Femur (tissue), 1 donor: ENCODE data around the gene SPAG16.
"Not testable (repeated sequence)": the region's sequence is repeated elsewhere in the genome, so short reads cannot be mapped to it uniquely, and the experiment has no call there.

Experiments
- DNase-seq: peaks from one replicate; pipeline ENCODE4 v3.0.0-alpha.2; 2017

SPAG16 gene

DNA sequence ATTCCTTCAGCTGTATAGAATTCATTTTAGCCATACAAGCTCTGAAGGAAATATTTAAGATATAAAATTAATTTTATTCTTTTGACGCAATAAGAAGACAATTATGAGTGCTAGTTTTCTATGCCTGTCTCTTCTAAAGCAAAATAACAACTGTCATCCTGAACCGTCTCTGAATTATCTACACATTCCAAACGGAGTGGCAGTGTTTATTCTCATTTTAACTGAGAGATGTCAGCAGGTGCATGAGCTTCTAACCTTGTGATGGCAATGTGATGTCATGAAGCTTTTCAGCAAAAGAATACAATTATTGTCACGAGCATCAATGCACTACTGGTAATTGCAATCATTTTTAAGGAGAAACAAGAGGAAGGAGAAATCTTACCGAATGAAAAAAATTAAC, 274.8 kb downstream of the SPAG16 start:
- no peak for DNase-seq

DNA sequence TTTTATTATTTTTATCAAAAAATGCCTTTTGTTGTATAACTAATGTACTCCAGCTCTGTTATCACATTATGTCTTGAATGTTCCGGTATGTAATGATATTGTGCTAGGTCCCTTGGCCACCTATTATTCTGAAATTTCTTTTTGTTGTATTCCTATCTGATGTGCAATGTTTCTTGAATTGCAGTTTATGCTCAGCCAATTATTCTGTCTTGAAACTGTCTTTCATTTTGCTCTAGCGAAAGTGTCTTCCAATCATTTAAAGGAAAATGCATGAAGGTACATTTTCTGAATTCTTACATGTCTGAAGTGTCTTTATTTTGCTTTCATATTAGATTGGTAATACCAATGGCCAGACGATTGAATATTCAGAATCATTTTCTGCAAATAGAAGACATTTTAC, 277.5 kb downstream of the SPAG16 start:
- DNase-seq = no peak

DNA sequence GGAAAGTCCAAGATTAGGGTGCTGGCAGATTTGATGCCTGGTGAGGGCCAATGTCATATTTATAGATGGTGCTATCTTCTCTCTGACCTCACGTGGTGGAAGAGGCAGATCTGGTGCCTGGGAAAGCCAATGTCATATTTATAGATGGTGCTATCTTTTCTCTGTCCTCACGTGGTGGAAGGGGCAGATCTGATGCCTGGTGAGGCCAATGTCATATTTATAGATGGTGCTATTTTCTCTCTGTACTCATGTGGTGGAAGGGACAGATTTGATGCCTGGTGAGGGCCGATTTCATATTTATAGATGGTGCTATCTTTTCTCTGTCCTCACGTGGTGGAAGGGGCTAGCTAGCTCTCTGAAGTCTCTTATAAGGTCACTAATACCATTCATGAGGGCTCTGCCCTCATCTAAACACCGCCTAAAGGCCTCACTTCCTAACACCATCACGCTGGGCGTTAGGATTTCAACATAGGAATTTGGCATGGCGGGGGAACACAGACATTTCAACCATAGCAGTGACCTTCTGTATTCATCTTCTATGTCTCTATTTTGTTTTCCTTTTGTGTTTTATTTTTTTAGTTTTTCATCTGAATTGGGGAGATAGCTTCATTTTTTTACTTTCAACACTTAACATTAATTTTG, 278.4 kb downstream of the SPAG16 start:
- no peak for DNase-seq

DNA sequence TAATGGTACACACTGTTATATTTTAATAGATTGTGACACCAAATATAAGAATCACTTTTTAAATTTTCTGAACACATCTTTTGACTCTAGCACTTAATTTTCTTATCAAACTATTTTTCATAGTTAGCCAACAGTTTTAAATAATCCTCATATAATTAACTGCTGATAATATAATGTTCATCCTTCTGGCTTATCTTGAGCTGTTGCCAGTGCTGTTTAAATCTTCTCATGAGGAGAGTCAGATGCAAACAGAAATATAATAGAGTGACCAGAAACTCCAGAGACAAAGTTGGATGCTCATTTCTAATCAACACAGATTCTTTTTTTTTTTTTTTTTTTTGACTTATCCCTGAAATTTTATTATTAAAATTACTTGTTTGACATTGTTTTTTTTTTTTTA, 282.6 kb downstream of the SPAG16 start:
- DNase-seq = no peak

DNA sequence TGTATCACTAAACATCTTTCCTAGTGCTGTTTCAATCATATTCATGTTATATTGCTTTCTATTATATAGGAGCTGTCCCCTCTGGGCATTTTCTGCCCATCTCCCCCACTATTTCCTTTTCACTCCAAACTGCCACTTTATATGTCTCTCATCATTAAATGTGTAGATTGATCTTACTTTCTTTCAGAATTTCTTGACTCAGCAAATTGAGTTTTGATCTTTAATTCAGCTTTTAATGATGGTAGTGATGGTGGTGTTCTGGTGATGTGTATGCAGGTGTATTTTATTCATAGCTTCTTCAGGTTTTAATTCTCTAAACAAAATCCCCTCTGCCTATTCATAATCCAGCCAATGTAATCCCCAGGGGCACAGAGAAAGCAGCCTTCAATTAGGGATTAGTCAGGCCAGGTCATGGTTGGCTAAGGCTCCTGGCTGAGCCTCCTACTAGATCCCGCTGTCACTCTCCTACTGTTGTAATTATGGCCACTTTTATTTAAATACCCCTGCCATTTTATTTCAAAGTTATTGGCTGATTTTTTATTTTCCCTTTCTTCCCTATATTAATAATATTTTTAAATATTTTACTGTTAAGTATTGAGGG, 325.4 kb downstream of the SPAG16 start:
- DNase-seq = no peak

DNA sequence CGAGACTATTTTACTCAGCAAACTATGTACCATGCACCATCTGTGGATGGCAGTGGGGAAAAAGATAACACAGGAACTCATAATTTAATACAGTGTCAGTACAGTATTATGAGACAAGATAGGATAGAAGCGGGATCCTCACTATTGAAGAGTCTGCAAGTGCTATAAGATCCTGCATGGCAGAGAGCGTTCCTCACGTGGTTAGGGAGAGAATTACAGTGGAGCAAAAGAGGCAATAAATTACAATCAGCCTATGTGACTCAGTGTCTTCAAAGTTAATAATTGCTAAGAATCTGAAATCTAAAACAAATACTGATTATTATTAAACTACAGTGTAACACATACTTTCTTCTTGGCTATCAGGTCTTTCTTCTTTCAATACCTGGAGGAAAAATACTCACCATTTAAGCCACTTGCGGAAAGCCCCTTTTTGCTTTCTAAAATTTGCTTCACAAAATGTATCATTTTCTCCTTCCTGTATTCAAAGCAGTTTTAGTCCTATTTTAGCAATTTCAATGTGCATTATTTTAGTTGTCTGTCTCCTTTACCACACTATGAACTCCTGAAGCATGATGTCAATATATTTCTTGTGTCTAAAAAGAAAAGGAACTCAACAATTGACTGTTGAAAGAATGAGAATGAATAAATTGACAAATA, 342.9 kb downstream of the SPAG16 start:
- no peak for DNase-seq

DNA sequence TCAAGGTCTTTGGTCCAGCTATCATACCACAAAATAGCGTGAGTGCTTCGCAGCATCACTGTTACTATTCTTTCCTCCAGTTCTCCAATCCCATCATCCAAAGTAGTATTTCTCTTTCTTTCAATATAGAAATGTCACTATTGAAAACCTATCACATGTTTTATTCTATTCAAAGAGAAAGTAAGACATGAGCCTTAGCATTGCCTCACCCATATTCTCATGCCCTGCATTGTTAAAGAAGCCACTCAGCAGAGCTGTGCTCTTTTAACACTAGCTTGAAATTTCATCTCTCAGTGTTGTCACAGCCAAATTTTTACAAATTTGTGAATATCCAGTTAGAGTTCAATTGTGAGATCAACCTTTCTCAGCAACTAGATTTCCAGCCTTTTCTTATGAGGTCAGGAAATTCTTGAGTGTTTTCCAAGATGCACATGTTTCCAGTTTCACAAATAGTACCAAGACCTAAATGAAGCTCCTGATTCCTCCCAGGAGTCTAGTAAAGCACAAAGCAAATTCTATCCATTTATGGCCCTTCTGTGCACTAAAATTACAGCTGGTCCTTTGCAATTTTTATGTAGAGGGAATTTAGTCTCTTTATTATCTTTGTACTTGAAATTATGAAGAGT, 343.7 kb downstream of the SPAG16 start:
- DNase-seq = no peak

DNA sequence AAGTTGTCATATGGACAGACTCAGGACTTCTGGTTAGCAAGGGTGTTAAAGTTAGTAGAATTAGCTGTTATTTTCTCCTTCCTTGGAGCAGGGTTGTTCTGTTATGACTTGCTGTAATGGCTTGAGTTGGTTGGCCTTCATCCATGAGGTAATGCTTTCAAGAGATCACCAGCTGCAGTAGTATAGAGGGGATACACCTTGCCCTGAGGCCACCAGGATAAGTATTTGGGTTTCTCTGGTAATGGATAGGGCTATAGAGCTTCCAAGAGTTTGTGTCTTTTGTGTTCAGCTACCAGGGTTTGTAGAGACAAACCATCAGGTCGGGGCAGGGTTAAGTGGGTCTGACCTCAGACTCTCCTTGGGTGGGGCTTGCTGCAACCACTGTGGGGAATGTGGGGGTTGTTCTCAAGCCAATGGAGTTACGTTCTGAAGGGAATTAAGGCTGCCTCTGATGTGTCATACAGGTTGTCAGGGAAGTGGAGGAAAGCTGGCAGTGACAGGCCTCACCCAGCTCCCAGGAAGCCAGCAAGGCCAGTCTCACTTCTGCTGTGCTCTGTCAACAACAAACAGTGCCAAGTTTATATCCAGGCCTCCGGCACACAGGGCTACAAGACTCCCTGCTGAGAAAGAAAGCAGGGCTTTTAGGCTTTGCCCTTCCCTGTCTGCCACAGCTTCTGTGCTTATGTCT, 356.6 kb downstream of the SPAG16 start:
- DNase-seq = no peak

DNA sequence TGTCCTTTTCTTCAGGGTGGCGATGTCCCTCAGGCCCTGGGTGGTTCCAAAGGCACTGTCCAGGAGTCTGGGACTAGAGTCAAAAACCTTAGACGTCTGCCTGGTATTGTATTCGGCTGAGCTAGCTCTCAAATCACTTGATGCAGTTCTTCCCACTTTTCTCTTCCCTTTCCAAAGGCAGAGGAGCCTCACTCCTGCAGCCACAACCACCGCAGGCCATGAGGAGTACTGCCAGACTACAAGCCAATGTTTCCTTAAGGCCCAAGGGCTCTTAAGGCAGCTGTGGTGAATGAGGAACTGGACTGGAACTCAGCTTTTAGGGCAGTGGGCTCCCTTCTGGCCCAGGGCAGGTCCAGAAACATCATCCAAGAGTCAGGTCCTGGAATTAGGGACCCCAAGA, 360.7 kb downstream of the SPAG16 start:
- DNase-seq = no peak

DNA sequence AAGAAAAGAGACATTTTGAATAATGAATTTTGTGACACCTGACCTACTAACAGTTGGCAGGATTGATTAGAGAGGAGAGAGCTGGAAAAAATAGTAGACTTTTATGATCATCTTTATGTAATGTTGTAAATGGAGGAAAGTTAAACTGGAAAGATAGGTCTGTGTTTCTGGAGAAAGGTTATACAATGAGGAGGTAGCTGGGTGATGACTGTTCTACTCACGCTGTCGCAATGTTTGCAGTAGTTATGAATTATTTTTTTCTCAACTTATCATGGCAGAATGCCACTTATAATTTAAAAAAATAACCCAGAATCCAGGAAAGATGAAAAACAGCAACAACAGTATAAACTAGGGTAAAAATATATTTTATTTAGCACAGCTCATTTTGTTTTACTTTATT, 364.9 kb downstream of the SPAG16 start:
- no peak for DNase-seq

DNA sequence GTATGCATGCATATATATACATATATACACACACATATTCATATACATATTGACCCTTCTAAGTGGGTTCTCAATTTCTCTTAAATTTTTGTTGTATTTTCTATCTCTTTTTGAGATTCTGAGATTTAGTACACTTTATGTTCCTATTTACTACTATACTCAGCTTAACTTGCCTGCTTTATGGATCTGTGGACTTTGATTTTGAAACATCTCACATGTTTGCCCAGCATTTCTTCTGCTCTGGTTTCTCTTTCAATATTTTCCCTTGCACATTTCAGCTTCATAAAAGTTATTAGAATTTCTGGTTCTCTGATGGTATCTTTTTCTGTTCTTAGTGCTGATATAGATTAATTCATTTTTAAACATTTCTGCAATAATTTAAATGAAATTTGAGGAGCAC, 380.6 kb downstream of the SPAG16 start:
- no peak for DNase-seq

DNA sequence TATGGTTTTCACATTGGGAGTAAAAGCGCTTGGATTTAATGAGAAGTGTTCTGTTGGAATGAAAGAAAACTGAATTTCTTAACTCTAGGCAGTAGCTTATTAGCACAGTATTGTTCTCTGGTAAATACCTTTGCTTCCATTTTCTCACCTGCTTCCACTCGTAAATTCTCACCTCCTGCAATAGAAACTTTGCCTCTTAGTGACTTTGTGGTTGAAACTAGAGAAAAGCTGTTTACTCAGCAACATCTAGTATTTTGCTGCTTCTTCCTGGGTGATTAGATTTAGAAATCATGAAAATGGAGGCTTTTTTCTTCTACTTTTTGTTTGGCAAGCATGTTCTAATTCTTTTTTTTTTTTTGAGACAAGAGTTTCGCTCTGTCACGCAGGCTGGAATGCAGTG, 385.4 kb downstream of the SPAG16 start:
- no peak for DNase-seq

DNA sequence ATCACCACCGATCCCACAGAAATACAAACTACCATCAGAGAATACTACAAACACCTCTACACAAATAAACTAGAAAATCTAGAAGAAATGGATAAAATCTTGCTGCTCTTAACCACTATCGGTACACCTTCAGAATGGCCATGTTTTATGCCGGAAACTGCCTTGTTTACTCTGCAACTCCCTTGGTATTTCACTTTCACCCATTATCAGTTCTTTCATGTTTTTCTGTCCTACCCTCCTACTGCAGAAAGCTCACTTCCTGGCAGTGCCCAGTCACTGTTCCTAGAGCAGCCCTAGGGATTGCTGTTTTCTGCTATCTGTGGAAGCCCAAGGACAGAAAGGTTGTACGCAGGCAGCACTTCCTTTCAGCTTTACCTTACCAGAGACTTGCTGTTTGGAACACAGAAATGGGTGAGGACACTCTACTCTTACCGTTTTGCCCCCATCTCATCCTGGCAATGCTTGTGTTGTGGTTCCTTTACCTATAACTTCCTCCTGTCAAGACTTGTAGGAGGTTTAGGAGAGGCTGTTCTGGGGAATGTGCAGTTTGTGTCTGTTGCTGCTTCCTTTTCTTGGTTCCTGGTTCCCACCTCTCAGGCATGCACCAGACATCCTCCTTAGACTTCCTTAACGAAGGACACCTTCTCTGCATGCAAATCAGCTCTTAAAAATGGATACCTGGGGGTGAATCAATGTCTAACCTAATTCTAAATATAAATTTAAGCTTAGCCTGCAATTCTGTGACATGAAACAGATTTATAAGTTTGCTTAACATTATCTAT, 394.4 kb downstream of the SPAG16 start:
- no peak for DNase-seq

DNA sequence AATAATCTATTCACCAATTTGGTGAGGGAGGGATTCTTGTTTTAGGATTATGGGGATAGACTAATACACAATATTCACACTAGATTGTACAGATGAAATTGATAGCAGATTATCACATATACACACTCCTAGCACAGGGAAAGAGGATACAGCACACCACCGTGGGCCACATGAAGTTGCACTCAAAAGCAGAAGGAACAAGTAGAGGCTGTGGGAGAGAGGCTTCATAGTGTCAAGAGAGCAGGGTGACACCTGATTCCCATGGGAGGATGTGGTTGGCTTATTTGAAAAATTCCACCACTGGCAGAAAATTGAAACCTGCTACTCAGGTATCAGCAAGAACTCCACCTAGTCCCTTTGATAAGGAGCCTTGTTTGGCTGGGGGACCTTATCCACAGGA, 395.6 kb downstream of the SPAG16 start:
- no peak for DNase-seq

DNA sequence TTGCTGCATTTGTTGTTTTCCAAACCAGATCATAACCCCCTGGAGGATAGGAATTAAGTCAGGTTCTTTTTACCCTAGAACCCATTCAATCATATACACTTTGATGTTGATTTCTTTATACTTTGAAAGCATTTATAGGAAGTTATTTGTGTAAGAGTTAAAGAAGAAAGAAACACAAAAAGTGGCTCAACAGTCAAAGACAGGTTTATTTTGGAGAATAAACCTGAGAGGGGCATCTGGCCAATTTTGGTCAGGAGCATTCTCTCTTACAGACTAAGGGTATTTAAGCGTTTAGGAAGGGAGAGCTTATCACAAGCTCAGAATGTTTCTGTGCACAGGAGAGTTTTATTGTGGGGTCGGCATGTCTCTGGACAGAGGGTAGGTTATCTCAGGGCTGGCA, 398.0 kb downstream of the SPAG16 start:
- DNase-seq = no peak

DNA sequence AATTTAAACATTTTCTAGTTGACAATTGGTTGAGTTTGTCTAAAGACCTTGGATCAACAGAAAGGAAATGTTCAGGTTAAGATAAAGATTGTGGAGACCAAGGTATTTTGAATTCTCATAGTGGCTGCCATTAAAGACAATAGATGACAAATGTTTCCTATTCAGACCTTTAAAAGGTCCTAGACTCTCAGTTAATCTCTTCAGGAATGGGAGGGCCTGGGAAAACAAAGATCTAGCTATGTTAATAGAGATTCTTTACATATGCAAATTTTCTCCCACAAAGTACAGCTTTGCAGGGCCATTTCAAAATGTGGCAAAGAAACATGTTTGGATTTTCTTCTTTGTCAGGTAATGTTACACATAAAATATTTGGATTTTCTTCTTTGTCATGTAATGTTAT, 403.9 kb downstream of the SPAG16 start:
- no peak for DNase-seq

DNA sequence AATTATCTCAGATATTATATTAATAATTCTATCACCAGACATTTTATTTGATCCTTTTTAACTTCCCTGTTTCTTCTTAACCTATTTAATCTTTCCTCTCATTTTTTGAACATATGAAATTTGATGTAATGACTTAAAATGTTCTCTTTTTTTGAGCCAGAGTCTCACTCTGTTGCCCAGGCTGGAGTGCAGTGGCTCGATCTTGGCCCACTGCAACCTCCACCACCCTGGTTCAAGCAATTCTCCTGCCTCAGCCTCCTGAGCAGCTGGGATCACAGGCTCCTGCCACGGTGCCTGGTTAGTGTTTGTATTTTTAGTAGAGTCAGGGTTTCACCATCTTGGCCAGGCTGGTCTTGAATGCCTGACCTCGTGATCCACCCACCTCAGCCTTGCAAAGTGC, 404.6 kb downstream of the SPAG16 start:
- not testable (repeated sequence) for DNase-seq

DNA sequence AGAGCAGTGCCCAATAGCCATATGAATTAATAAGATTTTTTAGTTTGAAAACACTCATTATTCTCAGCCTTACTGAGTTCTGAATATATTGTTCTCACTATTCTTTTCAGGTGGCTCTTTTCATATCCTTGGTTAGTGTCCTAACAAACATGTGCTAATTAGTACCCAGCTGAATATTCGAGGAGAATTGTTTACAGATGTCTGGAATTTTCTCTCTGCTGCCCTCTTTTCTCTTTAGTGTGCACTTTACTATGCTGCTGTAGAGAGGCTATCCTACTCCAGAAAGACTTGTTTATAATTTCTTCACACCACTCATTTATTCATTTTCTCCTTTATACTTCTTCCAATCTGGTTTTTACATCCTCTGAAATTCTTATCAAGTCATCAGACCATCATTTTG, 405.3 kb downstream of the SPAG16 start:
- DNase-seq = no peak

DNA sequence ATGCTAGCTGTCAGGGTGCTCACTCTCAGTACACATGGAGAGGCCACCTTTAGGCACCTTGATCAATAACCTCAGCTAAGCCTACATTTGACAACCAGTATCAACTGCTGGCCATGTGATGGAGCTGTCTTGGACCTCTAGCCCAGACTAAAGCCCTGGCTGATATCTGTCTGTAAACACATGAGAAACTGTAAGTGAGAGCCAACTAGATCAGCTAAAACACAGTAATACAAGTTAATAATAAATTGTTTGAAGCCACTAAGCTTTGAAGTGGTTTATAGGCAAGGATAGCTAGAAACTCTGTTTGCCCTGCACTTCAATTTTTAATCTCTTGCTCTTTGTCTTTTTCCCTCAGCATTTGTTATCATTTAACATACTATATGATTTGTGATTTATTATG, 407.1 kb downstream of the SPAG16 start:
- DNase-seq = no peak

DNA sequence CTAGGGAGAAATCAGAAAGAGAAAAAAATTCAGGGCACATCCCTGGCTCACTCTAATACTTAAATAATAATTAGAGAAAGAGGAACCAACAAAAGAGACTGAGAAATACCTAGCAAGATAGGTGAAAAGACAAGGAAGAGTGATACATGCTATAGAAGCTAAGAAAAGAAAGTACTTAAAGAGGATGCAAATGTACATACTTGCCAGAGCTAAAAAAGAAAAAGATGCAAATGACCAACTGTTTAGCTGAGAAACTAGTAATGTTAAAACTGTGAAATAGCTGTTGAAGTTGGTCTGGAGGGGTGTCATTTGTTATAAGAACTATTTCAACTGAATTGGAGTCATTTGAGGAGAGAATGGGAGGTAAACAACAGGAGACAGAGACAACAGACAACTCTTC, 412.2 kb downstream of the SPAG16 start:
- no peak for DNase-seq

DNA sequence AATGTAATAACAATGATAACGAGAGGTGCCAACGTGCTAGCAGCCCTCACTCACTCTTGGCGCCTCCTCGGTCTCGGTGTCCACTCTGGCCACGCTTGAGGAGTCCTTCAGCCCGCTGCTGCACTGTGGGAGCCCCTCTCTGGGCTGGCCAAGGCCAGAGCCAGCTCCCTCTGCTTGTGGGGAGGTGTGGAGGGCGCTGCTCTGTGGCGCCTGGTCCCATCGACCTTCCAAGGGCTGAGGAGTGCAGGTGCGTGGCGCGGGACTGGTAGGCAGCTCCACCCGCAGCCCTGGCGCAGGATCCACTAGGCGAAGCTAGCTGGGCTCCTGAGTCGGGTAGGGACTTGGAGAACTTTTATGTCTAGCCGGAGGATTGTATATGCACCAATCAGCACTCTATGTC, 417.1 kb downstream of the SPAG16 start:
- not testable (repeated sequence) for DNase-seq

DNA sequence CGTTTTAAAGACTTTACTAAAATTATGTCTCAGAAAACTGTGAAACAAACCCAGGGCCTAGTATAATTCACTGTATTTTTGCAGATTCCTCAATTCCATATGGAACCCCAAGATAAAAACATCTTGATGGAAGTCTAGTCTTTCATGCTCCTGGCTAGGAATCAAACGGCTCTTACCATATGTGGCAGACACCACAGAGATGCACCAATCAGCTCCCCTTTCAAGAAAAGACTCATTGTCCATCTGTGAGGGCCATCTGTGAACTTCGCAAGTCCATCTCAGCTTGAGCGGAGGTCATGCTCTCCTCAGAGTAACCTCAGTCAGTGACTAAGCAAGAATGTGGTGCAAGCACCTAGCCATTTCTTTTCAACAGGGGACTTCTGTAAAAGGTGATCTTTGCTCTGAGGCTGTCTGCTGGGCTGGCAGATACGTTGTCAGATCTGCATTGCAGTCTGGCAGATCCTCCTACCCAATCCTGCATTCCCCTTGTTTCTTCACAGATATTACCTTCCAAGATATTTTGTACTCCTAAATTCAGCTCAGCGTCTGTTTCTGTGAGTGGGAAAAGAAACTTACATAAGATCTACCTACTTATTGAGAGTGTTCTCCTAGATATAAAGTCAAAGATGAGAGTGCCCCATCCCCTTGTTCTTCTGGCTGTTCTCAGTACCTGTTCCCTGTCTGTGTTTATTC, 419.3 kb downstream of the SPAG16 start:
- no peak for DNase-seq
